ENCODE measurements around the gene SPHK1.
"Not testable (repeated sequence)": the region's sequence is repeated elsewhere in the genome, so short reads cannot be mapped to it uniquely, and the experiment has no call there.

The SPHK1 gene

GRCh38 chr17:76351526-76352071 lies 32.8 kb upstream of the SPHK1 start:
- Histone ChIP-seq H3K4me3 (no peak overlapping the region), H4K20me1 (no peaks in the 10 kb centered on the region; the same call in 1 of the 2 replicates), H3K27me3 (no peaks in the 10 kb centered on the region), H3K4me2 (peak overlapping the region; percentile 99), H3K9ac (peak overlapping the region; percentile 10), H3K9me3 (no peaks in the 10 kb centered on the region), H3K4me1 (peaks cover 30% of the 10 kb centered on the region), H3K27ac (no peak overlapping the region), H3K36me3 (peaks cover 29% of the 10 kb centered on the region)
- TF ChIP-seq Cebpa-rat (IDR thresholded peaks at IDR 0.05) = no peak

GRCh38 chr17:76353004-76353598 lies 31.3 kb upstream of the SPHK1 start:
- Histone ChIP-seq H4K20me1 (no peaks in the 10 kb centered on the region; the same call in 1 of the 2 replicates), H3K4me1 (peaks cover 30% of the 10 kb centered on the region), H3K27ac (peak overlapping the region; percentile 99), H3K9me3 (no peaks in the 10 kb centered on the region), H3K9ac (peak overlapping the region; percentile 98), H3K4me3 (peak overlapping the region; percentile 89), H3K27me3 (no peaks in the 10 kb centered on the region), H3K4me2 (peak overlapping the region; percentile 99), H3K36me3 (peaks cover 14% of the 10 kb centered on the region; the same call in 1 of the 2 replicates)
- no peak for TF ChIP-seq Cebpa-rat (IDR thresholded peaks at IDR 0.05)

GRCh38 chr17:76353599-76354316 lies 30.7 kb upstream of the SPHK1 start, which contains the start of gene PRPSAP1:
PRPSAP1 (minus strand) TSS chr17:76353916; CDS start chr17:76353703, 213 bp downstream.
- Histone ChIP-seq H3K27ac (peak within 1 kb of the TSS; percentile 99), H3K4me1 (peaks cover 30% of the 10 kb centered on the region), H3K9me3 (no peaks in the 10 kb centered on the region), H3K27me3 (no peaks in the 10 kb centered on the region), H3K4me2 (peak within 1 kb of the TSS; percentile 99), H3K9ac (peak within 1 kb of the TSS; percentile 98), H3K36me3 (peaks cover 10% of the 10 kb centered on the region; the same call in 1 of the 2 replicates), H3K4me3 (peak within 1 kb of the TSS; percentile 89), H4K20me1 (no peaks in the 10 kb centered on the region; the same call in 1 of the 2 replicates)
- no peak for TF ChIP-seq Cebpa-rat (IDR thresholded peaks at IDR 0.05)

GRCh38 chr17:76354317-76354729 lies 30.1 kb upstream of the SPHK1 start:
- H3K4me1 ChIP-seq = peaks cover 30% of the 10 kb centered on the region
- H3K36me3 ChIP-seq = 0 out of 2 replicates have a peak, but pooled peaks cover 6% of the 10 kb centered on the region
- TF ChIP-seq Cebpa-rat (IDR thresholded peaks at IDR 0.05) = no peak
- peak overlapping the region; percentile 98 for H3K9ac ChIP-seq
- H3K4me3 ChIP-seq = peak overlapping the region; percentile 89
- H3K27me3 ChIP-seq = no peaks in the 10 kb centered on the region
- peak overlapping the region; percentile 99 for H3K4me2 ChIP-seq
- no peaks in the 10 kb centered on the region; the same call in 1 of the 2 replicates for H4K20me1 ChIP-seq
- H3K27ac ChIP-seq = peak overlapping the region; percentile 99
- H3K9me3 ChIP-seq = no peaks in the 10 kb centered on the region

- no peaks in the 10 kb centered on the region for H3K27me3 ChIP-seq
- TF ChIP-seq Cebpa-rat (IDR thresholded peaks at IDR 0.05) = no peak
- peak overlapping the region; percentile 99 for H3K4me2 ChIP-seq
- H4K20me1 ChIP-seq = no peaks in the 10 kb centered on the region; the same call in 1 of the 2 replicates
- peak overlapping the region; percentile 89 for H3K4me3 ChIP-seq
- 0 out of 2 replicates have a peak, but pooled peaks cover 6% of the 10 kb centered on the region for H3K36me3 ChIP-seq
- no peaks in the 10 kb centered on the region for H3K9me3 ChIP-seq
- H3K27ac ChIP-seq = no peak overlapping the region
- H3K9ac ChIP-seq = no peak overlapping the region
- H3K4me1 ChIP-seq = peaks cover 30% of the 10 kb centered on the region
Measured at GRCh38 chr17:76354747-76355310, 29.6 kb upstream of the SPHK1 start.

- Histone ChIP-seq H3K36me3 (no peaks in the 10 kb centered on the region), H3K9me3 (no peaks in the 10 kb centered on the region), H4K20me1 (no peaks in the 10 kb centered on the region; the same call in 1 of the 2 replicates), H3K9ac (no peak overlapping the region), H3K27ac (no peak overlapping the region), H3K27me3 (no peaks in the 10 kb centered on the region), H3K4me3 (no peak overlapping the region), H3K4me1 (peaks cover 20% of the 10 kb centered on the region), H3K4me2 (no peak overlapping the region)
- TF ChIP-seq Cebpa-rat (IDR thresholded peaks at IDR 0.05) = no peak
Measured at GRCh38 chr17:76356803-76357456, 27.5 kb upstream of the SPHK1 start.

GRCh38 chr17:76357597-76358158 lies 26.7 kb upstream of the SPHK1 start:
- Histone ChIP-seq H4K20me1 (no peaks in the 10 kb centered on the region; the same call in 1 of the 2 replicates), H3K4me1 (peaks cover 13% of the 10 kb centered on the region), H3K36me3 (no peaks in the 10 kb centered on the region), H3K9ac (no peak overlapping the region), H3K4me2 (no peak overlapping the region), H3K9me3 (no peaks in the 10 kb centered on the region), H3K27me3 (no peaks in the 10 kb centered on the region), H3K27ac (no peak overlapping the region), H3K4me3 (no peak overlapping the region)
- TF ChIP-seq Cebpa-rat (IDR thresholded peaks at IDR 0.05) = no peak

GRCh38 chr17:76359375-76359774 lies 25.0 kb upstream of the SPHK1 start:
- peaks cover 7% of the 10 kb centered on the region for H3K4me1 ChIP-seq
- no peaks in the 10 kb centered on the region for H3K36me3 ChIP-seq
- no peak overlapping the region for H3K9ac ChIP-seq
- no peaks in the 10 kb centered on the region for H4K20me1 ChIP-seq
- H3K4me2 ChIP-seq = no peak overlapping the region
- no peak overlapping the region for H3K27ac ChIP-seq
- H3K27me3 ChIP-seq = no peaks in the 10 kb centered on the region
- H3K9me3 ChIP-seq = no peaks in the 10 kb centered on the region
- TF ChIP-seq Cebpa-rat (IDR thresholded peaks at IDR 0.05) = no peak
- no peak overlapping the region for H3K4me3 ChIP-seq

- H3K4me2 ChIP-seq, H3K27me3 ChIP-seq, H4K20me1 ChIP-seq, H3K9me3 ChIP-seq, H3K36me3 ChIP-seq, H3K9ac ChIP-seq, H3K4me3 ChIP-seq, H3K27ac ChIP-seq, H3K4me1 ChIP-seq: not testable (repeated sequence)
Measured at GRCh38 chr17:76359776-76360175, 24.6 kb upstream of the SPHK1 start.
